Prostate gland (tissue), 2 donors: ENCODE results near the gene HGF. TPM values are rescaled to one million over a fixed set of nuclear protein-coding genes. Genes with fewer than 3 reads are reported as not detected.

Experiments
- DNase-seq: peaks from one replicate; pipeline ENCODE4 v3.0.0-alpha.2; 2019; ENCODE audit warnings: low spot score
- H3K27ac ChIP-seq, 2 donors: fragments of 200-600 bp; sonication (generic); 2 replicates each; pipeline ENCODE4 v1.5.1; 2017 to 2019
- H3K27me3 ChIP-seq: fragments of 200-600 bp; sonication (generic); replicated peaks from 2 replicates; pipeline ENCODE4 v1.5.1; 2019; ENCODE audit not compliant: insufficient read depth
- H3K36me3 ChIP-seq, 2 donors: fragments of 200-600 bp; sonication (generic); 1 replicate in 1 of 2; 2 replicates in 1 of 2; pipeline versions ENCODE4 v1.5.1 to v1.8.1; 2017 to 2019
- H3K4me1 ChIP-seq: fragments of 200-600 bp; sonication (generic); replicated peaks from 2 replicates; pipeline ENCODE4 v1.5.1; 2019
- H3K4me3 ChIP-seq, 2 donors: fragments of 200-600 bp; sonication (generic); 2 replicates each; pipeline ENCODE4 v1.5.1; 2017 to 2019
- H3K9me3 ChIP-seq: fragments of 200-600 bp; sonication (generic); 2 replicates; pipeline ENCODE4 v1.5.1; 2017
- CTCF ChIP-seq, 4 experiments: fragments of 200-600 bp in 2 of 4; fragments of 450-650 bp in 2 of 4; sonication (generic) in 2 of 4; IDR thresholded peaks; 1 replicate in 3 of 4; 2 replicates in 1 of 4; pipeline ENCODE4 v1.5.1; 2016 to 2019; ENCODE audit warnings: antibody characterized with exemption in 4 of 4, mild to moderate bottlenecking in 2 of 4, moderate library complexity in 2 of 4
- POLR2A ChIP-seq: fragments of 450-650 bp; IDR thresholded peaks from one replicate; pipeline ENCODE4 v1.6.1; 2016; ENCODE audit warnings: antibody characterized with exemption, mild to moderate bottlenecking
- POLR2AphosphoS5 ChIP-seq: sonication (generic); formaldehyde crosslinking; IDR thresholded peaks from one replicate; pipeline ENCODE4 v1.6.1; 2017; ENCODE audit warnings: antibody characterized with exemption
- WGBS: methylation state at CpG from one replicate; pipeline ENCODE4 v1.1.5; 2018; 5-methylcytosine and 5-hydroxymethylcytosine counted together
- intact Hi-C: fragments of 100-400 bp; cut with DNase I; formaldehyde crosslinking; loops from one replicate; pipeline ENCODE4 v1.14.2; 2022
- total RNA-seq, 2 donors: library from RNA; depleted of rRNA; stranded (reverse); fragments of >200 nt; gene quantifications; one replicate each; pipeline ENCODE4 v1.1.0, GENCODE V29; 2016

The HGF gene
- total RNA-seq, 2 donors from 2014 or later = 7.5 to 8.1 TPM

- Histone ChIP-seq H3K4me1 (no peaks in the 10 kb centered on the region), H3K9me3 (no peaks in the 10 kb centered on the region), H3K27ac (no peak overlapping the region), H3K4me3 (no peak overlapping the region), H3K36me3 (no peaks in the 10 kb centered on the region), H3K27me3 (no peaks in the 10 kb centered on the region)
- 66% methylated on average over 1 of the region's 1 CpG for WGBS
- TF ChIP-seq POLR2A (no peak), CTCF (IDR thresholded peaks at IDR 0.05) (no peak), POLR2AphosphoS5 (no peak)
- no peak for DNase-seq
- intact Hi-C loops = no loop called here
Measured at GRCh38 chr7:81666209-81666608, 103.6 kb downstream of the HGF start.

GRCh38 chr7:81665236-81665635 lies 104.6 kb downstream of the HGF start:
- H3K9me3 ChIP-seq = no peaks in the 10 kb centered on the region
- H3K27ac ChIP-seq = no peak overlapping the region
- H3K4me3 ChIP-seq = no peak overlapping the region
- TF ChIP-seq CTCF (IDR thresholded peaks at IDR 0.05) (no peak), POLR2A (no peak), POLR2AphosphoS5 (no peak)
- H3K27me3 ChIP-seq = no peaks in the 10 kb centered on the region
- no peak for DNase-seq
- 79% methylated on average over 3 of the region's 3 CpGs for WGBS
- no peaks in the 10 kb centered on the region for H3K36me3 ChIP-seq
- intact Hi-C loops = no loop called here
- no peaks in the 10 kb centered on the region for H3K4me1 ChIP-seq

DNA sequence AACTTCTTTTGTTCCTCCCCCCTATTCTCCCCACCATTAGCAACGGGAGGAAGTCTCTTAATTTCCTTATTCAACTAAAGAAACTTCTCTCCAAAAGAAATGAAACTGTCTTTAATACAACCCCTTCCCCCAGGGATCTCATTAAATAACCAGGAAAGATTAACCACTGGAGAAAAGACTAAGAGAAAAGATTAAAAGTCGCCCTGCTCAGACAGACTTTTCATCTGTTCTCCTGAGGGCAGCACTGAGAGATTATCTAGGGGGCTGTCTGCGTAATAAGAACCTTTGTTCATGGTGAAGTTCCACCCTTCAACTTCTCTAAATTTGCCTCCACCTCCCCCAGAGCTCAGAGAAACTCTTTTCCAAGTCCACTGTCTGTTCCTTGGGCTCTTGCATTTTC lies 105.5 kb downstream of the HGF start:
- Histone ChIP-seq H3K27me3 (no peaks in the 10 kb centered on the region), H3K9me3 (no peaks in the 10 kb centered on the region), H3K4me3 (no peak overlapping the region), H3K36me3 (no peaks in the 10 kb centered on the region), H3K27ac (no peak overlapping the region), H3K4me1 (no peaks in the 10 kb centered on the region)
- intact Hi-C loops = no loop called here
- DNase-seq = no peak
- TF ChIP-seq CTCF (IDR thresholded peaks at IDR 0.05) (no peak), POLR2AphosphoS5 (no peak), POLR2A (no peak)
- whole genome bisulfite sequencing = 48% methylated on average over 3 of the region's 3 CpGs

DNA sequence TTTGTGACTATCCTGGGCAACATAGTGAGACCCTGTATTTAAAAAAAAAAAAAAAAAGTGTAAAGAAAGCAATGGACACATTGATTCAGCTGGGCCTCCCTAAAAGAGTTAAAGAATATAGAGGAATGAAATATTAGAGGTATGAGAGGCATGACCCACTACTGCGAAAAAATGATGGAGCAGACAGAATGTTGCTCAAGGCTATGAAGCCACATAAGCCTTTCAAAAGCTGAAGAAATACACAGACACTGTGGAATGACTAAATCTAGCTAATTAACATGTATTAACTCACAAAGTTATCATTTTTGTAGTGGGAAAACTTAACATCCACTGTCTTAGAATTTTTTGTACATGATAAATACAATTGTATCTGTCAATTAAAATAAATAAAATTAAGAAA lies 107.3 kb downstream of the HGF start:
- TF ChIP-seq POLR2AphosphoS5 (no peak), POLR2A (no peak), CTCF (IDR thresholded peaks at IDR 0.05) (no peak)
- H3K4me3 ChIP-seq = no peak overlapping the region
- H3K27me3 ChIP-seq = no peaks in the 10 kb centered on the region
- H3K36me3 ChIP-seq = no peaks in the 10 kb centered on the region
- WGBS = 78% methylated on average over 1 of the region's 1 CpG
- intact Hi-C loops = no loop called here
- no peak for DNase-seq
- no peak overlapping the region for H3K27ac ChIP-seq
- no peaks in the 10 kb centered on the region for H3K9me3 ChIP-seq
- no peaks in the 10 kb centered on the region for H3K4me1 ChIP-seq

GRCh38 chr7:81659697-81660395 lies 110.0 kb downstream of the HGF start:
- H3K27ac ChIP-seq = no peak overlapping the region
- H3K9me3 ChIP-seq = no peaks in the 10 kb centered on the region
- H3K36me3 ChIP-seq = no peaks in the 10 kb centered on the region
- intact Hi-C loops = no loop called here
- 93% methylated on average over 3 of the region's 3 CpGs for WGBS
- TF ChIP-seq POLR2A (no peak), POLR2AphosphoS5 (no peak), CTCF (IDR thresholded peaks at IDR 0.05) (no peak)
- no peaks in the 10 kb centered on the region for H3K27me3 ChIP-seq
- no peaks in the 10 kb centered on the region for H3K4me1 ChIP-seq
- no peak for DNase-seq
- no peak overlapping the region for H3K4me3 ChIP-seq
